Iris pigment epithelial cell (primary cell): ENCODE results near the gene NAALADL2.
"Not testable (repeated sequence)": the region's sequence is repeated elsewhere in the genome, so short reads cannot be mapped to it uniquely, and the experiment has no call there.

Experiments
- DNase-seq: peaks from one replicate; pipeline ENCODE4 v3.0.0-alpha.2; 2011; ENCODE audit warnings: low read depth

Gene NAALADL2

GRCh38 chr3:175598740-175599139 lies 739.6 kb downstream of the NAALADL2 start:
- DNase-seq = no peak

- peak; percentile 36 for DNase-seq
Measured at GRCh38 chr3:175601521-175601920, 742.4 kb downstream of the NAALADL2 start.

- DNase-seq = peak; percentile 3
Measured at GRCh38 chr3:175605851-175606250, 746.7 kb downstream of the NAALADL2 start.

- DNase-seq = peak; percentile 14
Measured at GRCh38 chr3:175606650-175607318, 747.6 kb downstream of the NAALADL2 start.

- DNase-seq = no peak
Measured at GRCh38 chr3:175608356-175608755, 749.2 kb downstream of the NAALADL2 start.

GRCh38 chr3:175608911-175609310 lies 749.8 kb downstream of the NAALADL2 start:
- no peak for DNase-seq

GRCh38 chr3:175612487-175613196 lies 753.5 kb downstream of the NAALADL2 start:
- no peak for DNase-seq

- not testable (repeated sequence) for DNase-seq
Measured at GRCh38 chr3:175614107-175614506, 755.0 kb downstream of the NAALADL2 start.

- DNase-seq = no peak
Measured at GRCh38 chr3:175617247-175617646, 758.1 kb downstream of the NAALADL2 start.

GRCh38 chr3:175619369-175619768 lies 760.2 kb downstream of the NAALADL2 start:
- DNase-seq = no peak

GRCh38 chr3:175620093-175620492 lies 761.0 kb downstream of the NAALADL2 start:
- DNase-seq = no peak

- DNase-seq = no peak
Measured at GRCh38 chr3:175620532-175620931, 761.4 kb downstream of the NAALADL2 start.

GRCh38 chr3:175640958-175641357 lies 781.8 kb downstream of the NAALADL2 start:
- no peak for DNase-seq

- no peak for DNase-seq
Measured at GRCh38 chr3:175646865-175647264, 787.7 kb downstream of the NAALADL2 start.

GRCh38 chr3:175648899-175649298 lies 789.8 kb downstream of the NAALADL2 start:
- DNase-seq = no peak

GRCh38 chr3:175651716-175652115 lies 792.6 kb downstream of the NAALADL2 start:
- DNase-seq = no peak

- DNase-seq = peak; percentile 64
Measured at GRCh38 chr3:175655351-175655750, 796.2 kb downstream of the NAALADL2 start.

- no peak for DNase-seq
Measured at GRCh38 chr3:175656461-175656860, 797.3 kb downstream of the NAALADL2 start.

GRCh38 chr3:175659670-175660350 lies 800.7 kb downstream of the NAALADL2 start:
- DNase-seq = no peak

GRCh38 chr3:175662815-175663214 lies 803.7 kb downstream of the NAALADL2 start:
- no peak for DNase-seq

- no peak for DNase-seq
Measured at GRCh38 chr3:175664911-175665310, 805.8 kb downstream of the NAALADL2 start.

- DNase-seq = no peak
Measured at GRCh38 chr3:175668300-175668699, 809.2 kb downstream of the NAALADL2 start.

GRCh38 chr3:175670557-175670956 lies 811.4 kb downstream of the NAALADL2 start:
- DNase-seq = peak; percentile 20
